HL-60 (cell line): ENCODE data around the gene SYTL3.

Experiments
- CTCF ChIP-seq: IDR thresholded peaks from one replicate; pipeline ENCODE4 v1.5.1; 2011; ENCODE audit warnings: low read length, control low read depth, inconsistent platforms; ENCODE audit not compliant: insufficient read depth
- GABPA ChIP-seq: IDR thresholded peaks from 2 replicates; pipeline ENCODE4 v1.6.1; 2012; ENCODE audit warnings: low read depth
- POLR2AphosphoS5 ChIP-seq: IDR thresholded peaks from 2 replicates; pipeline ENCODE4 v1.6.1; 2012; ENCODE audit warnings: low read depth
- REST ChIP-seq: IDR thresholded peaks from 2 replicates; pipeline ENCODE4 v1.6.1; 2012; ENCODE audit warnings: low read depth; ENCODE audit not compliant: insufficient replicate concordance
- SPI1 ChIP-seq: IDR thresholded peaks from 2 replicates; pipeline ENCODE4 v1.6.1; 2012; ENCODE audit warnings: low read depth, mild to moderate bottlenecking, borderline replicate concordance

- TF ChIP-seq CTCF (no peak), REST (no peak), SPI1 (no peak), POLR2AphosphoS5 (no peak), GABPA (no peak)
Measured at GRCh38 chr6:158755636-158756035, 105.8 kb downstream of the SYTL3 start.
